ENCODE data around the gene FNBP1L. TPM values are rescaled to one million over a fixed set of nuclear protein-coding genes. Genes with fewer than 3 reads are reported as not detected.
A peak's percentile ranks its signal among the peaks of the same experiment; 100 is the strongest.

FNBP1L gene
- total and polyA plus RNA-seq, 9 of the 15 experiments (the other 6 are each of a cell fraction or from before 2014, with no cell fraction given) = 1.4 to 6.9 (median 5.9) TPM

GRCh38 chr1:93549131-93549530 lies 101.2 kb downstream of the FNBP1L start:
- TF ChIP-seq ATF3 (IDR thresholded peaks at IDR 0.05) (peak; percentile 24; the same call in 1 of the 2 replicates), ATF3 (CRISPR knock-in tag; conservative IDR thresholded peaks at IDR 0.05) (no peak), ZNF407 (IDR thresholded peaks at IDR 0.05; ENCODE audit: low read depth) (no peak), FOXK2 (conservative IDR thresholded peaks at IDR 0.05 in 1 of 2, IDR thresholded peaks at IDR 0.05 in 1 of 2; ENCODE audit: low read depth in 2 of 2) (no peak), NCOA4 (IDR thresholded peaks at IDR 0.05; ENCODE audit: partially characterized antibody) (no peak)
- no peak overlapping the region for H3K9ac ChIP-seq (ENCODE audit: insufficient read depth in 1 of 2, low read depth in 2 of 2, low read length in 2 of 2)
- FAIRE-seq (no peak), ATAC-seq (no peak), DNase-seq (ENCODE audit: extremely low read depth in 1 of 4, low spot score in 3 of 4) (no peak)
- no peaks in the 10 kb centered on the region for H3K79me2 ChIP-seq (ENCODE audit: control insufficient read depth, insufficient read depth, low read length)
- BruUV-seq (replicated peaks) = no TSS peak
- H3K9me1 ChIP-seq (ENCODE audit: control insufficient read depth, insufficient read depth, low read length) = no peaks in the 10 kb centered on the region
- no peak overlapping the region for H2AFZ ChIP-seq (ENCODE audit: low read depth, low read length)
- in situ Hi-C loops (cut with MboI) (no loop called here), intact Hi-C loops (cut with micrococcal nuclease) (no loop called here)
- H4K20me1 ChIP-seq (replicated peaks; ENCODE audit: control insufficient read depth, insufficient read depth, low read length) = no peaks in the 10 kb centered on the region
- peaks cover 0 to 8% of the 10 kb centered on the region in 2 experiments; a peak in 3 of 5 replicates for H3K4me1 ChIP-seq (replicated peaks in 1 of 2; ENCODE audit: control insufficient read depth in 2 of 2, insufficient read depth in 2 of 2, low read length in 2 of 2)
- ChIA-PET CTCF (ENCODE audit: low intra/inter-chr PET ratio) (no interaction called here), POLR2A (no interaction called here)
- no peak overlapping the region for H3K27ac ChIP-seq (ENCODE audit: extremely low read depth, low read depth, low read length)
- no peak overlapping the region for H3K4me2 ChIP-seq (ENCODE audit: insufficient read depth, low read length)
- no peaks in the 10 kb centered on the region for H3K9me3 ChIP-seq (replicated peaks; ENCODE audit: control insufficient read depth, insufficient read depth, low read depth, low read length)
- 38% methylated on average over 1 of the region's 1 CpG for WGBS (ENCODE audit: insufficient coverage, low coverage, missing lambda C conversion rate)
- H3K36me3 ChIP-seq (ENCODE audit: control insufficient read depth, insufficient read depth, low read length) = peaks cover 5% of the 10 kb centered on the region; the same call in 2 of the 3 replicates
- no peaks in the 10 kb centered on the region for H3K27me3 ChIP-seq (ENCODE audit: control insufficient read depth in 2 of 2, insufficient read depth in 2 of 2, low read length in 2 of 2)
- H3K4me3 ChIP-seq = no peak overlapping the region
